Breast epithelium (tissue), 3 donors: Measurements from ENCODE around the gene NOP53.

Experiments used
- CTCF ChIP-seq, 3 donors: fragments of 450-650 bp; IDR thresholded peaks; one replicate each; pipeline ENCODE4 v1.5.1; 2016 to 2017; ENCODE audit warnings: antibody characterized with exemption in 3 of 3, mild to moderate bottlenecking in 3 of 3, moderate library complexity in 3 of 3
- POLR2A ChIP-seq: fragments of 450-650 bp; IDR thresholded peaks from one replicate; pipeline ENCODE4 v1.6.1; 2016; ENCODE audit warnings: antibody characterized with exemption, mild to moderate bottlenecking, moderate library complexity
- POLR2AphosphoS5 ChIP-seq, 3 donors: sonication (generic); formaldehyde crosslinking; IDR thresholded peaks; one replicate each; pipeline ENCODE4 v1.6.1; 2017; ENCODE audit warnings: antibody characterized with exemption in 3 of 3

DNA sequence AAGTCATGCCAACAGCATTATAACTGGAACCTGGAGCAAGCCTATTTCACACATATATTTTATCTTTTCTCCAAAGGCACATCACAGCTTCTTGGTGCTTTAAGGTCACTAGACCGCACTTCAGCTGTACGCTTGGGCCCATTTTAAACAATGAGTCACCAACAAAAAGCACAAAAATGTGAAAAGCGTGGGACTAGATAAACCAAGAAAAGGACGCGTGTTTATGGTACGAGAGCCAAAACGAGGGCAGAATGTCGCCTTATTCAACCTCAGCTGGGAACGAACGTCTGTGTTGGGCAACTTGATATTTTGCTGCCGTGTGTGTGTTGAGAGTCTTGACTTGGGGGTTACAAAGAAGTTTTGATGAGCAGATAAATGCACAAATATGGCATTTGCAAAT is 41.3 kb upstream of the NOP53 start:
- TF ChIP-seq POLR2AphosphoS5 (IDR thresholded peaks at IDR 0.05) (no peak), CTCF (IDR thresholded peaks at IDR 0.05) (no peak), POLR2A (no peak)
